Subcutaneous adipose tissue (tissue), 4 donors: Measurements from ENCODE around the gene TNS3. TPM values are rescaled to one million over a fixed set of nuclear protein-coding genes. Genes with fewer than 3 reads are reported as not detected.

ENCODE experiments used
- total RNA-seq, 4 donors: library from RNA; depleted of rRNA; stranded (reverse); fragments of >200 nt; gene quantifications; one replicate each; pipeline ENCODE4 v1.1.0, GENCODE V29; 2016
- TF ChIP-seq, protein P1 (sequence below): fragments of 450-650 bp; IDR thresholded peaks from one replicate; pipeline ENCODE4 v1.5.1; 2016; ENCODE audit warnings: low read depth, mild to moderate bottlenecking, control low read depth, antibody characterized with exemption, moderate library complexity

The TNS3 gene
- total RNA-seq, 4 donors from 2014 or later: 104 to 137 (median 110) TPM

DNA sequence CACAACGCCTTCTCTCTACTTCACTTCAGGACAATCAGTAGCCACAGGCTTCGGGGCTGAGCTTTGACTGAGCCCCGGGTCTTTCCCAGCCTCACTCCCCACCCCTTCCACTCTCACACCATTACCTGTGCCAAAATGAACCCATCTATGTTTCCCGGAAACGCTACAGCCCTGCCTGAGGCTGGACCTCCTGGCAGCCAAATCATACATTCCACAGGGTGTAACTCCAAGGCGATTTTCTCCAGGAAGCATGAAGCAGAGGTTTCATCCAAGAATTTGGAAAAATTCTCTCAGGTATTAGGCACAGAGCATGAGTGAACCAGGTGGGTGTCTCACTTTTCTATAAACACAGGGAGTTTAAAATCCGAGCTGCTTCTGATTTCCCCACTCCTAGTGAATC, 286.3 kb downstream of the TNS3 start:
- TF ChIP-seq, protein P1, sequence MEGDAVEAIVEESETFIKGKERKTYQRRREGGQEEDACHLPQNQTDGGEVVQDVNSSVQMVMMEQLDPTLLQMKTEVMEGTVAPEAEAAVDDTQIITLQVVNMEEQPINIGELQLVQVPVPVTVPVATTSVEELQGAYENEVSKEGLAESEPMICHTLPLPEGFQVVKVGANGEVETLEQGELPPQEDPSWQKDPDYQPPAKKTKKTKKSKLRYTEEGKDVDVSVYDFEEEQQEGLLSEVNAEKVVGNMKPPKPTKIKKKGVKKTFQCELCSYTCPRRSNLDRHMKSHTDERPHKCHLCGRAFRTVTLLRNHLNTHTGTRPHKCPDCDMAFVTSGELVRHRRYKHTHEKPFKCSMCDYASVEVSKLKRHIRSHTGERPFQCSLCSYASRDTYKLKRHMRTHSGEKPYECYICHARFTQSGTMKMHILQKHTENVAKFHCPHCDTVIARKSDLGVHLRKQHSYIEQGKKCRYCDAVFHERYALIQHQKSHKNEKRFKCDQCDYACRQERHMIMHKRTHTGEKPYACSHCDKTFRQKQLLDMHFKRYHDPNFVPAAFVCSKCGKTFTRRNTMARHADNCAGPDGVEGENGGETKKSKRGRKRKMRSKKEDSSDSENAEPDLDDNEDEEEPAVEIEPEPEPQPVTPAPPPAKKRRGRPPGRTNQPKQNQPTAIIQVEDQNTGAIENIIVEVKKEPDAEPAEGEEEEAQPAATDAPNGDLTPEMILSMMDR: no peak

DNA sequence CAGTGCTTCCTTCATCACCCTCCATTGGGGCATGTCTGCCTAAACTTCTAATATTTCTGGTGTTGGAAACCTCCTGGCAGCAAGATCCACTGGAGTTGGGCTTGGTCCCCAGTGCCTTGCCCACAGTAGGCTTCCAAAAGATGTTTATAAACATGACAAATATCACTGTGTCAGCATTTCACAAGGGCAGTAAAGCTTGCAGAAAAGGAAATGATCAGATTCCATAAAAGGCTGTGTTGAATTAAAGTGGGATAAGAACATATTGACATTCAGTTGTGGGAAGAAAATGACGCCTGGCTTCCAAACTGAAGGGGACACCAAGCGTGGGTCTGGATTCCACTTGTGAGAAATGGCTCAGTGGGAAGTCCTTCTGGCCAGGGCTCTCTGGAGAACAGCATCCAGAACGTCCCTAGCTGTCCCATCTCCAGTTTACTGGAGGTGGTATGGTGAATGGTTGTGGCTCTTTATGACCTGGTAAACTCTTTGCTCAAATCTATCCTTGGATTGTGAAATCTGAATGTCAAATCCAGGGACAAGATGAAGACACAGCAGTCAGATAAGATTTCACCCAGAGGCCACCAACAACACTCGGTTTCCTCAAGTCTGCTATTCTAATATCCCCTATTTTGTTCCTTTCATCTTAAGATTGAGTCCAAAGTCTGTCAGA, 287.2 kb downstream of the TNS3 start:
- TF ChIP-seq, protein P1: no peak

DNA sequence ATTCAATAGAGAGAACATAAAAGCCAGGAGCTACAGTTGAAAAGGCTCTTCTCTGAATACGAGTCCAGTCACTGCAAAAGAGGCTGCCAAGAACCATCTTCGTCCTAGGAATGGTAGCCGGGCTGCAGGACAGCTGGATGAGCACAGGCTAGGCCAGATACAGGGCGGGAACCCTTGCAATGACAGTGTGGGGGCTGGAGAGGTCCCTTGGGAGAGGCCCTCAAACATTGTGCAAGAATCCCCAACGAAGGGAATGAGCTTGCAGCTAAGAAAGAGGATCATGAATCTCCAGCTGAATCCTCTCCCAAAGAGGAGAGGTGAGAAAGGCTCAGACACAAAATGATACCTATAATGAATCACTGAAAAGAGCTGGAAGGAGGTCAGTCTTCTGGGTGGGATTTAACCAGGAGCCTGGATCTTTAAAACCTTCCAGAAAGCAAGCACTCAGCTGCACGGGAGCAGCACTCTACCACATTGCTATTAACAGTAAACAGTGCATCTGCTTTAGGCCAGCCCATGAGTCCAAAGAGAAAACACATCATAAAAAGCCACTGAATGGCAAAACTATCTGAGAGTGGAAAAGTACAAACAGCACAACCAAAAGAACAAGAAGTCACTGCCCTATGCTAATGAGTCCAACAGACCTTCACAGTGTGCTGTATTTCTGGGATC, 287.9 kb downstream of the TNS3 start:
- TF ChIP-seq, protein P1: no peak

DNA sequence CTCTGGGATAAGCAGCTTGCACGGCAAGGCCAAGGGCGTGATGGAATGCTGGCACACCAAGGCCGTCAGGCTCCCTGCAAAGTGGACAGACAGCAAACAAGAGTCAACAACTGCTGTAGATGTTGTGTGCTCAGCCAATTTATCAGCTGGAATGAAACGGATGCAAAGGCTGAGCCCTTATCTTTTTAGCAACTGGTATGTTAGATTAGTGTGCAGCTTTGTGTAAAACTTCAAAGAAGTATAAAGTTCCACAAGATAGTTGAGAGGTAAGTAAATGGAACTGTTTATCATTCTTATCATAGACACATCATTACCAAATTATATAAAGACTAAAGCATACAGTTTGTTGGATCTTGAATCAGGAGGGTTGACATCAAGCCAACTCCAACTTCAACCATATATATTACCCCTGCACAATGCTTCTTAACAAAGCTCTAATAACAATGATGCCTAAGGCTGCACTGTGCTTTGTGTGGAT, 289.0 kb downstream of the TNS3 start:
- TF ChIP-seq, protein P1: no peak

DNA sequence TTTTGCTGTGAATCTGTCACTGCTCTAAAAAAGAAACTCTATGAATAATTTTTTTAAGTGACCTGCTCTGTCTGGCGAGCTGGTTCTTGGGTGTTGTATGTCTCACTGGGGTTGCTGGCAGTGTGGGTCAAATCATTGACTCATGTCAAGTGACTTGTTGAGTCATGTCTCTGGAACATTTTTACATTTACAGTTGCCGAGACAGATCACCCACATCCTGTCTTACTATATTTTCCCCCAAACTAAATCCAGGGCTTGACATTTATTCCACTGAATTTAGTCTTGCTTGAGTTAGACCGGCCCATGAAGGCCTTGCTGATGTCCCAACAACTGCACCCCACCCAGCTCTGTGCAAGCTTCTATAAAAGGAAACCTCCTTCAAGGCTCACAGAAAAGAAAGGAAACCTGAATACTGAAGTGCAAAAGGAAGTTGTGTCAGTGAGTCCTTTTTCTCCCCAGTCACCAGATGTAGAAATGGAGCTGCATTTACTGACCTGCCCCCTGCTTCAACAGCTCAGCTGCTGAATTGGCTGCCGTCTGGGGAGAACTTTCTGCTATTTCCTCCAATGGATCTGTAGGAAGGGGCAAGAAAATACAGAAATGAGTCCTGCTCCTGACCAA, 290.3 kb downstream of the TNS3 start:
- TF ChIP-seq, protein P1: no peak

DNA sequence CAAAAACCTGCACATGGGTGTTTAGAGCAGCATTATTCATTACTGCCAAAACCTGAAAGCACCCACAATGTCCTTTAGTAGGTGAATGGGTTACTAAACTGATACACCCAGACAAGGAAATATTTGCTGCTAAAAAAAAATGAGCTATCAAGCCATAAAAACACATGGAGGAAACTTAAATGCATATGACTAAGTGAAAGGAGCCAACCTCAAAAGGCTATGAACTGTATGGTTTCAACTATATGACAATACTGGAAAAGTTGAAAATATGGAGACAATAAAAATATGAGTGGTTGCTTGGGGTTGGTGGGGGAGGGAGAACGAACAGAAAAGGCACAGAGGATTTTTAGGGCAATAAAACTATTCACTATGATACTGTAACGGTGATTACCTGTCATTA, 291.0 kb downstream of the TNS3 start:
- TF ChIP-seq, protein P1: no peak

DNA sequence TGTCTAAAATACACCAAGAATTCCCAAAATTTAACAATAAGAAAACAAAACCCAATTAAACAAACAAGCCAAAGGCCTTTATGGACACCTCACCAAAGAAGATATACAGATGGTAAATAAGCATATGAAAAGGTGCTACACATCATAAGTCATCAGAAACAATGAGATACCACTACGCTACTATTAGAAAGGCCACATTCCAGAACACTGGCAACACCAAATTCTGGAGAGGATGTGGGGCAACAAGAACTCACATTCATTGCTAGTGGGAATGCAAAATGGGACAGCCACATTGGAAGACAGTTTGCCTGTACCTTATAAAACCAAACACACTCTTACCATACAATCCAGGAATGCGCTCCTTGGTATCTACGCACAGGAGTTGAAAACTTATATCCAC, 291.4 kb downstream of the TNS3 start:
- TF ChIP-seq, protein P1: no peak
